ENCODE measurements around the gene SLC16A1. TPM values are rescaled to one million over a fixed set of nuclear protein-coding genes. Genes with fewer than 3 reads are reported as not detected.

SLC16A1 gene
- total RNA-seq, 1 experiment from 2014 or later = 328 TPM

DNA sequence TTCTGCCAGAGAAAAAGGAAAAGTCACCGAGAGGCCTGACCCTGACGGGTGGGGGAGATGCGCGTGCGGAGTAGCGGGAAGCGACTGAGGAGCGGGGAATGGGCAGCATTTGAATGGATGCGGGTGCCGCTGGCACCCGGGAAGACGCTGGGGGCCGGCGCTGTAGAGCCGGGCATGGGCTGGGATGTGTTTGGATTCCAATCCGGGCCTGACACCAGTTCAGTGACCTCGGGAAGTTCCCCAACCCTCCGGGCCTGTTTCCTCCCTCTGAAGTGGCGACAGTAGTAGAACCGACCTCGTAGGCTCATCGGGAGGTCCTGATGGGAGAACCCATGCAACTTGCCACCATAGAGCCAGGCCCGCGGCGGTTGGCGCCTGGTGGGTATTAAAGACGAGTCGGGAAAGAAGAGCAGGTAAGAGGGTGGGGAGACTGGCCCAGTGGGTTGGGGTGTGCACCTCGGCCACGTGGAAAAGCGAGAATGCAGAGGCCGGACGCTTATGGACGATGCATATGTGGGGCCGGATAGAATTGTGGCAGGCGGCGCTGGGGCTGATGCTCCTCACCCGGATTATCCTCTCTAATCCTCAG is 642 bp upstream of the SLC16A1 start:
- TF ChIP-seq, protein P1, sequence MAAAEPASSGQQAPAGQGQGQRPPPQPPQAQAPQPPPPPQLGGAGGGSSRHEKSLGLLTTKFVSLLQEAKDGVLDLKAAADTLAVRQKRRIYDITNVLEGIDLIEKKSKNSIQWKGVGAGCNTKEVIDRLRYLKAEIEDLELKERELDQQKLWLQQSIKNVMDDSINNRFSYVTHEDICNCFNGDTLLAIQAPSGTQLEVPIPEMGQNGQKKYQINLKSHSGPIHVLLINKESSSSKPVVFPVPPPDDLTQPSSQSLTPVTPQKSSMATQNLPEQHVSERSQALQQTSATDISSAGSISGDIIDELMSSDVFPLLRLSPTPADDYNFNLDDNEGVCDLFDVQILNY (CRISPR knock-in tag; IDR thresholded peaks at IDR 0.05) = peak; percentile 36; the same call in 1 of the 2 replicates
- TF ChIP-seq SP1 (CRISPR knock-in tag; conservative IDR thresholded peaks at IDR 0.05) = no peak
- TF ChIP-seq, protein P2, sequence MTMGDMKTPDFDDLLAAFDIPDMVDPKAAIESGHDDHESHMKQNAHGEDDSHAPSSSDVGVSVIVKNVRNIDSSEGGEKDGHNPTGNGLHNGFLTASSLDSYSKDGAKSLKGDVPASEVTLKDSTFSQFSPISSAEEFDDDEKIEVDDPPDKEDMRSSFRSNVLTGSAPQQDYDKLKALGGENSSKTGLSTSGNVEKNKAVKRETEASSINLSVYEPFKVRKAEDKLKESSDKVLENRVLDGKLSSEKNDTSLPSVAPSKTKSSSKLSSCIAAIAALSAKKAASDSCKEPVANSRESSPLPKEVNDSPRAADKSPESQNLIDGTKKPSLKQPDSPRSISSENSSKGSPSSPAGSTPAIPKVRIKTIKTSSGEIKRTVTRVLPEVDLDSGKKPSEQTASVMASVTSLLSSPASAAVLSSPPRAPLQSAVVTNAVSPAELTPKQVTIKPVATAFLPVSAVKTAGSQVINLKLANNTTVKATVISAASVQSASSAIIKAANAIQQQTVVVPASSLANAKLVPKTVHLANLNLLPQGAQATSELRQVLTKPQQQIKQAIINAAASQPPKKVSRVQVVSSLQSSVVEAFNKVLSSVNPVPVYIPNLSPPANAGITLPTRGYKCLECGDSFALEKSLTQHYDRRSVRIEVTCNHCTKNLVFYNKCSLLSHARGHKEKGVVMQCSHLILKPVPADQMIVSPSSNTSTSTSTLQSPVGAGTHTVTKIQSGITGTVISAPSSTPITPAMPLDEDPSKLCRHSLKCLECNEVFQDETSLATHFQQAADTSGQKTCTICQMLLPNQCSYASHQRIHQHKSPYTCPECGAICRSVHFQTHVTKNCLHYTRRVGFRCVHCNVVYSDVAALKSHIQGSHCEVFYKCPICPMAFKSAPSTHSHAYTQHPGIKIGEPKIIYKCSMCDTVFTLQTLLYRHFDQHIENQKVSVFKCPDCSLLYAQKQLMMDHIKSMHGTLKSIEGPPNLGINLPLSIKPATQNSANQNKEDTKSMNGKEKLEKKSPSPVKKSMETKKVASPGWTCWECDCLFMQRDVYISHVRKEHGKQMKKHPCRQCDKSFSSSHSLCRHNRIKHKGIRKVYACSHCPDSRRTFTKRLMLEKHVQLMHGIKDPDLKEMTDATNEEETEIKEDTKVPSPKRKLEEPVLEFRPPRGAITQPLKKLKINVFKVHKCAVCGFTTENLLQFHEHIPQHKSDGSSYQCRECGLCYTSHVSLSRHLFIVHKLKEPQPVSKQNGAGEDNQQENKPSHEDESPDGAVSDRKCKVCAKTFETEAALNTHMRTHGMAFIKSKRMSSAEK (CRISPR knock-in tag; IDR thresholded peaks at IDR 0.05; ENCODE audit: borderline replicate concordance) = no peak
- TF ChIP-seq, protein P3, sequence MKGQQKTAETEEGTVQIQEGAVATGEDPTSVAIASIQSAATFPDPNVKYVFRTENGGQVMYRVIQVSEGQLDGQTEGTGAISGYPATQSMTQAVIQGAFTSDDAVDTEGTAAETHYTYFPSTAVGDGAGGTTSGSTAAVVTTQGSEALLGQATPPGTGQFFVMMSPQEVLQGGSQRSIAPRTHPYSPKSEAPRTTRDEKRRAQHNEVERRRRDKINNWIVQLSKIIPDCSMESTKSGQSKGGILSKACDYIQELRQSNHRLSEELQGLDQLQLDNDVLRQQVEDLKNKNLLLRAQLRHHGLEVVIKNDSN (CRISPR knock-in tag; IDR thresholded peaks at IDR 0.05) = no peak
- Mint-ChIP-seq H3K4me1 (peaks cover 50% of the 10 kb centered on the region), H3K4me3 (peak overlapping the region; percentile 96), H3K36me3 (peaks cover 50% of the 10 kb centered on the region), H3K9me3 (no peaks in the 10 kb centered on the region), H3K27ac (peak overlapping the region; percentile 96), H3K27me3 (ENCODE audit: low read depth) (no peaks in the 10 kb centered on the region)
- DNase-seq (ENCODE audit: low spot score) (no peak), ATAC-seq (peak; percentile 19)
- ChIA-PET POLR2A (interaction anchor here (0.7 to 2.6 kb wide), 6 partner anchors 27 to 116 kb away, joined by 3 to 23 read pairs (median 3); partner anchors contain the start of gene LRIG2), CTCF (interaction anchor here (1.0 to 2.6 kb wide), 7 partner anchors 44 to 282 kb away, joined by 3 to 33 read pairs (median 5); partner anchors contain the start of genes LRIG2 and MOV10)

DNA sequence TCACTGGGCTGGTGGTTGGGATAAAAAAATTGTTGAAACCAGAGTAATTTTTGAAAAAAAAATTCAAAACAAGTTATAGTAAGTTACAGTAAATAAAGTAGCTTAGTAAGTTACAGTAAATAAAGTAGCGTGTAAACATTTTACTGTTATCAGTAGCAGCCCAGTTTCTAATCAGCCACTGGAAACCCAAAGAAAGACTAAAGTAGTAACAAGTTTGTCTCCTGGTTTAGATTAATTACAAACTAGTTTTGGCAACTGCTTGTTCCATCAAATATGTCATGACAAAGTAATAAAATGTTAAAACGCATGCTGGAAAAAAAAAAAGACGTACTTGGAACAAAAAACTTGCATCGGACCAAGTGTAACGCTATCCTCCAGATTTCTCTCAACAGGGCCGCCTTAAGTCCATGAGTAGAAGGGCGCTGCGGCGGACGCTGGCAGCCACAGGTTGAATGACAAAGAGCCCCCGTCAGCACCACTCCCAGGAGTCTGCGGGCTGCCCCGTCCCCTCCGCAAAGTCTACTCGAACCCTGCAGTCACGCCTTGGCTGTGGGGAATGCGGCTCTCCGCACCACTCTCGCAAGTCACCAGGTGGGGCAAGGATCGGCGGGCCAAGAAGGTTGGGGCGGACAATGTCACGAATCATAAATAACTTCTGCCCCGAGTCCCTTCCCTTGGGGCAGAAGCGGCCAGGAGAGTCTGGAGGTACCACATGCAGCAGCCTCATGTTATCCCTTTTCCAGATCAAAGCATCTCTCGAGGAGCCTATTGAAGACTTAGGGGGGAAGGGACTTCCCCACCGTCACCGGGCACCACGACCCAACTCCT is 837 bp downstream of the SLC16A1 start:
- H3K9me3 Mint-ChIP-seq = no peaks in the 10 kb centered on the region
- no peaks in the 10 kb centered on the region for H3K27me3 Mint-ChIP-seq (ENCODE audit: low read depth)
- POLR2A ChIA-PET = interaction anchor here (1.2 to 2.8 kb wide), 4 partner anchors 25 to 117 kb away, joined by 5 to 23 read pairs (median 11); no protein-coding TSS in a partner anchor
- H3K36me3 Mint-ChIP-seq = peaks cover 39% of the 10 kb centered on the region
- CTCF ChIA-PET = interaction anchor here (0.9 to 2.6 kb wide), 7 partner anchors 72 to 118 kb away, joined by 3 to 33 read pairs (median 13); partner anchors contain the start of gene LRIG2
- H3K4me1 Mint-ChIP-seq = peaks cover 57% of the 10 kb centered on the region
- peak overlapping the region; percentile 94 for H3K27ac Mint-ChIP-seq
- ATAC-seq (peak; percentile 56), DNase-seq (ENCODE audit: low spot score) (peak; percentile 79)
- TF ChIP-seq, protein P4, sequence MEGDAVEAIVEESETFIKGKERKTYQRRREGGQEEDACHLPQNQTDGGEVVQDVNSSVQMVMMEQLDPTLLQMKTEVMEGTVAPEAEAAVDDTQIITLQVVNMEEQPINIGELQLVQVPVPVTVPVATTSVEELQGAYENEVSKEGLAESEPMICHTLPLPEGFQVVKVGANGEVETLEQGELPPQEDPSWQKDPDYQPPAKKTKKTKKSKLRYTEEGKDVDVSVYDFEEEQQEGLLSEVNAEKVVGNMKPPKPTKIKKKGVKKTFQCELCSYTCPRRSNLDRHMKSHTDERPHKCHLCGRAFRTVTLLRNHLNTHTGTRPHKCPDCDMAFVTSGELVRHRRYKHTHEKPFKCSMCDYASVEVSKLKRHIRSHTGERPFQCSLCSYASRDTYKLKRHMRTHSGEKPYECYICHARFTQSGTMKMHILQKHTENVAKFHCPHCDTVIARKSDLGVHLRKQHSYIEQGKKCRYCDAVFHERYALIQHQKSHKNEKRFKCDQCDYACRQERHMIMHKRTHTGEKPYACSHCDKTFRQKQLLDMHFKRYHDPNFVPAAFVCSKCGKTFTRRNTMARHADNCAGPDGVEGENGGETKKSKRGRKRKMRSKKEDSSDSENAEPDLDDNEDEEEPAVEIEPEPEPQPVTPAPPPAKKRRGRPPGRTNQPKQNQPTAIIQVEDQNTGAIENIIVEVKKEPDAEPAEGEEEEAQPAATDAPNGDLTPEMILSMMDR (IDR thresholded peaks at IDR 0.05) = no peak
- TF ChIP-seq, protein P5, sequence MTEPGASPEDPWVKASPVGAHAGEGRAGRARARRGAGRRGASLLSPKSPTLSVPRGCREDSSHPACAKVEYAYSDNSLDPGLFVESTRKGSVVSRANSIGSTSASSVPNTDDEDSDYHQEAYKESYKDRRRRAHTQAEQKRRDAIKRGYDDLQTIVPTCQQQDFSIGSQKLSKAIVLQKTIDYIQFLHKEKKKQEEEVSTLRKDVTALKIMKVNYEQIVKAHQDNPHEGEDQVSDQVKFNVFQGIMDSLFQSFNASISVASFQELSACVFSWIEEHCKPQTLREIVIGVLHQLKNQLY (CRISPR knock-in tag; IDR thresholded peaks at IDR 0.05) = no peak
- TF ChIP-seq, protein P6, sequence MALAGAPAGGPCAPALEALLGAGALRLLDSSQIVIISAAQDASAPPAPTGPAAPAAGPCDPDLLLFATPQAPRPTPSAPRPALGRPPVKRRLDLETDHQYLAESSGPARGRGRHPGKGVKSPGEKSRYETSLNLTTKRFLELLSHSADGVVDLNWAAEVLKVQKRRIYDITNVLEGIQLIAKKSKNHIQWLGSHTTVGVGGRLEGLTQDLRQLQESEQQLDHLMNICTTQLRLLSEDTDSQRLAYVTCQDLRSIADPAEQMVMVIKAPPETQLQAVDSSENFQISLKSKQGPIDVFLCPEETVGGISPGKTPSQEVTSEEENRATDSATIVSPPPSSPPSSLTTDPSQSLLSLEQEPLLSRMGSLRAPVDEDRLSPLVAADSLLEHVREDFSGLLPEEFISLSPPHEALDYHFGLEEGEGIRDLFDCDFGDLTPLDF (CRISPR knock-in tag; IDR thresholded peaks at IDR 0.05) = 0 out of 2 replicates have a peak, but pooled peaks have one; percentile 73
- peak; percentile 45; the same call in 1 of the 2 replicates for TF ChIP-seq CREM (CRISPR knock-in tag; IDR thresholded peaks at IDR 0.05)
- peak; percentile 28; the same call in 1 of the 2 replicates for TF ChIP-seq FOXK1 (CRISPR knock-in tag; IDR thresholded peaks at IDR 0.05)
- no peak for TF ChIP-seq SMAD3 (CRISPR knock-in tag; IDR thresholded peaks at IDR 0.05; ENCODE audit: borderline replicate concordance)
- TF ChIP-seq NFE2L1 (CRISPR knock-in tag; IDR thresholded peaks at IDR 0.05) = 0 out of 2 replicates have a peak, but pooled peaks have one; percentile 42
- TF ChIP-seq ZNF416 (CRISPR knock-in tag; IDR thresholded peaks at IDR 0.05) = no peak
- peak overlapping the region; percentile 96 for H3K4me3 Mint-ChIP-seq
